ENCODE results near the gene EEF1G. TPM values are rescaled to one million over a fixed set of nuclear protein-coding genes. Genes with fewer than 3 reads are reported as not detected.

Gene EEF1G
- total RNA-seq, 1 donor from 2014 or later: 2,583 TPM

GRCh38 chr11:62610814-62611704, 37.4 kb upstream of the EEF1G start:
- Histone ChIP-seq H3K36me3 (ENCODE audit: control insufficient read depth, insufficient read depth, low read length) (no peaks in the 10 kb centered on the region), H3K4me3 (ENCODE audit: low read depth, low read length) (peak overlapping the region; percentile 54), H3K27me3 (ENCODE audit: control insufficient read depth, insufficient read depth, low read length) (no peaks in the 10 kb centered on the region)
- TF ChIP-seq CTCF (IDR thresholded peaks at IDR 0.05; ENCODE audit: insufficient read depth, low read length, poor library complexity, severe bottlenecking): no peak
- DNase-seq (ENCODE audit: low read depth): no peak

- Histone ChIP-seq H3K27me3 (ENCODE audit: control insufficient read depth, insufficient read depth, low read length) (no peaks in the 10 kb centered on the region), H3K4me3 (ENCODE audit: low read depth, low read length) (no peak overlapping the region), H3K36me3 (ENCODE audit: control insufficient read depth, insufficient read depth, low read length) (no peaks in the 10 kb centered on the region)
- no peak for DNase-seq (ENCODE audit: low read depth)
- no peak for TF ChIP-seq CTCF (IDR thresholded peaks at IDR 0.05; ENCODE audit: insufficient read depth, low read length, poor library complexity, severe bottlenecking)
These were observed 36.7 kb upstream of the EEF1G start for GRCh38 chr11:62610403-62610802.

GRCh38 chr11:62608776-62609175, 35.1 kb upstream of the EEF1G start:
- H3K36me3 ChIP-seq (ENCODE audit: control insufficient read depth, insufficient read depth, low read length): no peaks in the 10 kb centered on the region
- no peak for DNase-seq (ENCODE audit: low read depth)
- H3K4me3 ChIP-seq (ENCODE audit: low read depth, low read length): no peak overlapping the region
- TF ChIP-seq CTCF (IDR thresholded peaks at IDR 0.05; ENCODE audit: insufficient read depth, low read length, poor library complexity, severe bottlenecking): no peak
- no peaks in the 10 kb centered on the region for H3K27me3 ChIP-seq (ENCODE audit: control insufficient read depth, insufficient read depth, low read length)

GRCh38 chr11:62607714-62608113, 34.0 kb upstream of the EEF1G start:
- no peak for DNase-seq (ENCODE audit: low read depth)
- H3K36me3 ChIP-seq (ENCODE audit: control insufficient read depth, insufficient read depth, low read length): no peaks in the 10 kb centered on the region
- H3K27me3 ChIP-seq (ENCODE audit: control insufficient read depth, insufficient read depth, low read length): no peaks in the 10 kb centered on the region
- no peak for TF ChIP-seq CTCF (IDR thresholded peaks at IDR 0.05; ENCODE audit: insufficient read depth, low read length, poor library complexity, severe bottlenecking)
- no peak overlapping the region for H3K4me3 ChIP-seq (ENCODE audit: low read depth, low read length)

GRCh38 chr11:62605902-62606301, 32.2 kb upstream of the EEF1G start:
- TF ChIP-seq CTCF (IDR thresholded peaks at IDR 0.05; ENCODE audit: insufficient read depth, low read length, poor library complexity, severe bottlenecking): no peak
- Histone ChIP-seq H3K27me3 (ENCODE audit: control insufficient read depth, insufficient read depth, low read length) (no peaks in the 10 kb centered on the region), H3K4me3 (ENCODE audit: low read depth, low read length) (no peak overlapping the region), H3K36me3 (ENCODE audit: control insufficient read depth, insufficient read depth, low read length) (no peaks in the 10 kb centered on the region)
- no peak for DNase-seq (ENCODE audit: low read depth)

GRCh38 chr11:62605467-62605866, 31.8 kb upstream of the EEF1G start:
- no peak for TF ChIP-seq CTCF (IDR thresholded peaks at IDR 0.05; ENCODE audit: insufficient read depth, low read length, poor library complexity, severe bottlenecking)
- Histone ChIP-seq H3K4me3 (ENCODE audit: low read depth, low read length) (no peak overlapping the region), H3K36me3 (ENCODE audit: control insufficient read depth, insufficient read depth, low read length) (no peaks in the 10 kb centered on the region), H3K27me3 (ENCODE audit: control insufficient read depth, insufficient read depth, low read length) (no peaks in the 10 kb centered on the region)
- DNase-seq (ENCODE audit: low read depth): no peak
